A549 treated with AZD2906 at 1 μM for 4 hours (cell line): Measurements from ENCODE around the gene SLC25A2. TPM values are rescaled to one million over a fixed set of nuclear protein-coding genes. Genes with fewer than 3 reads are reported as not detected.

Experiments used
- total RNA-seq: library from RNA; stranded (reverse); fragments of 200-300 nt; extraction: Qiagen RNA extraction; gene quantifications from 5 replicates; pipeline ENCODE4 v1.2.3, GENCODE V29; 2022

The SLC25A2 gene
- not detected in 5 replicates for total RNA-seq

DNA sequence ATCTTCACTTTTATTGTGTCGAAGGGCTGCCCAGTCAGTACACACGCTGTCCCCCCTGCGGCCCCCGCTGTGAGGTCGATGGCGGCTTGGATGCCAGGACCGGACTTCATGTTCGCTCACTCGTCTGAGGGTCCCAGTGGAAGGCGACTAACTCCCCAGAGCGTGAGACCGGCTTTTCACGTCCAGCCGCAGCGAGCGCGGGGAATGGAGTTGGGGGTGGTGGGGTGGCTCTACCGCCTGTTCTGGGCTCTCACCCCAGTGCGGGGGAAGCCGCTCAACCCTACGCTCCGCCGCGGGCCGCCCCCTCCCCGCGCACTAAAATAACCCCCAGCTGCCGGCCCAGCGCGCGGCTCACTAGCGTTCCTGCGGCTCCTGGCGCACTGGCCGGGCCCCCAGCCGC, at the start of gene SLC25A2:
TSS of gene SLC25A2 (minus strand) at position 294 of the 400 bp plus-strand sequence. CDS start at position 110, 184 bp downstream.

DNA sequence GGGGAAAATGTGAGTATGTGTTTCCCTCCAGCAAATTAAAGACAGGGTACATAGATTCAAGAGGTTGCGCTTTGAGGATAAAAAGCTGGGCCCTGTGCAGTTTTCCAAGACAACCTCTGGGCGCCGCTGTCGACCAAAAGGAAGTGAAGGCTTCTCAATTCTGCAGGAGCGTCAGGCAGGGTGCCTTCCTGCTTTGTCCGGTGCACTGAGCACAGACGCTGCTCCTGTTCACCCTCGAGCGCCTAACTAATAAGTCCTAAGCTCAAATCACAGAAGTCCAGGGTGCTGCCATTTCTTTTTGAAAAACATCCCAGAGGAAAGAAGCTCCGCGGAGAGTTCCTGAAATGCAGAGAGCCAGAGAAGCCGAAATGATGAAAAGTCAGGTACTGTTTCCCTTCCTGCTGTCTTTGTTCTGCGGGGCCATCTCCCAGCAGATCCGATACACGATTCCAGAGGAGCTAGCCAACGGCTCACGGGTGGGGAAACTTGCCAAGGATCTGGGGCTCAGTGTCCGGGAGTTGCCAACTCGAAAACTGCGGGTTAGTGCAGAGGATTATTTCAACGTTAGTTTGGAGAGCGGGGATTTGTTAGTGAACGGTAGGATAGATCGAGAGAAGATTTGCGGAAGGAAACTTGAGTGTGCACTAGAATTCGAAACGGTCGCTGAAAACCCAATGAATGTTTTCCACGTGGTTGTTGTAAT, 46.2 kb upstream of the SLC25A2 start, which contains the start of gene PCDHGB1:
TSS of gene PCDHGB1 (plus strand) at position 183 of the 703 bp plus-strand sequence. CDS start at position 345, 162 bp downstream.

GRCh38 chr5:141343242-141343952, 39.5 kb upstream of the SLC25A2 start, which contains the start of gene PCDHGA3:
Gene PCDHGA3, plus strand, starts transcription at chr5:141343829. Its CDS starts 205 bp downstream, at chr5:141344034.

DNA sequence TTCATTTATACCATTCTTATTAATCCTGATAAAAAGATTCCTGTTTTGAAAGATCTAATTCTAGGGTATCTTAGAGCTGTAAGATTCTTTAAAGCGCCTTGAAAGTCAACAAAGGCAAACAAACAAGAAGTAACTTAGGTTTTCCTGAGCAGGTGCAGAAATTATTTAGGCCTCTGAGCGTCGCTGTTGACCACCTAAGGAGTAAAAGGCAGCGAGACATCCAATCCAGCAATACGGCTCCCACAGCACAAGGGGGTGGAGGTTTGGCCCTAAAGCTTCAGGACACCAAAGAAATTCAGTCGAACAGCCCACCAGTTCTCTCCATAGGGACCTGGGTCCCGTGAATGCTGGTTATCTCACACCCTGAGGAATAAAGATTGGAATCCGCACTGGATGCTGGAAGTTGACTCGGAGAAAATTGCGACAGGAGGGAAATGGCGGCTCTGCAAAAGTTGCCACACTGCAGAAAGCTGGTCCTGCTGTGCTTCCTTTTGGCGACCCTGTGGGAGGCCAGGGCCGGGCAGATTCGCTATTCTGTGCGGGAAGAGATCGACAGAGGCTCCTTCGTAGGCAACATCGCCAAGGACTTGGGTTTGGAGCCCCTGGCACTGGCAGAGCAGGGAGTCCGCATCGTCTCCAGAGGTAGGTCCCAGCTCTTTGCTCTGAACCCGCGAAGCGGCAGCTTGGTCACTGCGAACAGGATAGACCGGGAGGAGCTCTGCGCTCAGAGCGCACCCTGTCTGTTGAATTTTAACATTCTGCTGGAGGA, 34.9 kb upstream of the SLC25A2 start, which contains the start of gene PCDHGA2:
TSS of gene PCDHGA2 (plus strand) at position 223 of the 769 bp plus-strand sequence.

DNA sequence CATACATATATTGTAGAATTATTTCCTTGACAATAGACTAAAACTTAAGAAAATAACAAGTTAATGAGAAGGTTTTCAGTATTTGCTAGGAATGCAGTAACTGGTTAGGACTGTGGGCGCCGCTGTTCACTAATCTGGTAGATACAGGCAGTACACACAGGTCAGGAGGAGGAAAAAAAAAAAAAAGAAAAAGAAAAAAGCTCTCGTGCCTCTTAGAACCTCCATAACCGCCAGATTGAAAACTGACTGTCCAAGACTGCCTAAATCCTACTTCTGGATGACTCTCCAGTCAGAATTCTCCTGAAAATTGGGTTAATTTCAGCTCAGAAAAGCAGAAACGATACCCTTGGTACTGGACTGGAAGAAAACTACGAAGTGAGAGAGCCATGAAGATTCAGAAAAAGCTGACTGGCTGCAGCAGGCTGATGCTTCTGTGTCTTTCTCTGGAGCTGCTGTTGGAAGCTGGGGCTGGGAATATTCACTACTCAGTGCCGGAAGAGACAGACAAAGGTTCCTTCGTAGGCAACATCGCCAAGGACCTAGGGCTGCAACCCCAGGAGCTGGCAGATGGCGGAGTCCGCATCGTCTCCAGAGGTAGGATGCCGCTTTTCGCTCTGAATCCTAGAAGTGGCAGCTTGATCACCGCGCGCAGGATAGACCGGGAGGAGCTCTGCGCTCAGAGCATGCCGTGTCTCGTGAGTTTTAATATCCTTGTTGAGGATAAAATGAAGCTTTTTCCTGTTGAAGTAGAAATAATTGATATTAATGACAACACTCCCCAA, 26.6 kb upstream of the SLC25A2 start, which contains the start of gene PCDHGA1:
TSS of gene PCDHGA1 (plus strand) at position 216 of the 782 bp plus-strand sequence.

DNA sequence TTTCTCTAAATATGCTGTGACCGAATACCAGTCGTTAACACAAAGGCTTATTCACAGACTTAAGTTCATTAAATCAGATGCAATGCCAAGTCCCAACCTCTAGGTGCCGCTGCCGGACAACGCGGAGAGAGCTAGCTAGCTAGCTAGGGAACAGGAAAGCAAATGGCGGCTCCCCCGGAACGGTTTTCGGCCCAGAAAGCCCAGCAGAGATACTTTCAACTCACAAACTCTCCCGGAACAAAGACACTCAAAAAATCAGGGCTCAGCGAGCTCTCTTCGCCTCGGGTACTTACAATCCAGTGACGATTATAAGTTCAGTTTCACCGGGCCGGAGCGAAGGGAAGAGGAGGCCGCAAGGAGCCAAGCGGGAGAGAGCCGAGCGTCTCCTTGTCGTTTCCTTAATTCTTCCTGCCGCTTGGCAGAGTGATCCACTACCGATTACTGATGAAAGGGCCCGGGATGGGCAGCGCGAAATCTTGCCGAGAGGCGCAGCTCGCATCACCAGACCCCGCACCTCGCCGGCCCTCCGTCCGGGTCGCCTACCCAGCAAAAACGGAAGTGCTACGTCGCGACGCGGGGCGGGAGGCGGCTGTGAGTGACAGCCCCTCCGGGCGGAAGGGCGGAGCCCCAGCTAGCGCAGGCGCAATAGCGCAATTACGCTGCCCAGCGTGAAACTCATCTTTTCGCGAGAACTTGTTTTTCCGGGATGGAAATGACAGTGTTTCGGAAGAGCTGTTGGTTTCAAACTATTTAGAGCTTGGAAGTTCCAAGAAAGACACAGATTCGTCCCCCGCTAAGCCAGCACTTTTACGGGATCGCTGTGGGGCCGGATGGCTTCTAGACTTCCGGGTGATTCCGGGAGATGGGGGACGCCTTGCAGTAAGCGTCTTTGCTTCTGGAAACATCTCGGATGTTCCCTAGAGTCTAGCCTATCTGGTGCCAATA, 16.6 kb upstream of the SLC25A2 start, which contains the start of gene TAF7:
TSS of gene TAF7 (minus strand) at position 560 of the 945 bp plus-strand sequence. CDS start 740 bp downstream, outside the sequence.

Other genes with a start within 250 kb of the SLC25A2 start
- gene PCDHB2, start 209.4 kb downstream of the SLC25A2 start, total RNA-seq, result 2.6 to 5.2 TPM (median 3.4 TPM) in 5 replicates
- gene PCDHB3, start 203.6 kb downstream of the SLC25A2 start, total RNA-seq, result 0.02 to 0.03 TPM (median 0.02 TPM) in 3 of 5 replicates, not detected in the others
- gene PCDHB4, start 182.2 kb downstream of the SLC25A2 start, total RNA-seq, result 0.03 to 0.12 TPM (median 0.06 TPM) in 5 replicates
- gene PCDHB5, start 168.8 kb downstream of the SLC25A2 start, total RNA-seq, result 1.3 to 1.7 TPM (median 1.4 TPM) in 5 replicates
- 0.84 to 1.1 TPM (median 0.90 TPM) in 5 replicates for gene PCDHB6, start 154.0 kb downstream of the SLC25A2 start, total RNA-seq
- 0.01 to 0.03 TPM (median 0.02 TPM) in 3 of 5 replicates, not detected in the others for gene PCDHB7, start 131.4 kb downstream of the SLC25A2 start, total RNA-seq
- gene PCDHB8, start 126.3 kb downstream of the SLC25A2 start, total RNA-seq, result 0.24 to 0.28 TPM (median 0.26 TPM) in 5 replicates
- 0.02 to 0.13 TPM (median 0.06 TPM) in 5 replicates for gene PCDHB16, start 121.7 kb downstream of the SLC25A2 start, total RNA-seq
- 0.01 to 0.09 TPM (median 0.02 TPM) in 4 of 5 replicates, not detected in the other for gene PCDHB9, start 116.9 kb downstream of the SLC25A2 start, total RNA-seq
- gene PCDHB10, start 111.7 kb downstream of the SLC25A2 start, total RNA-seq, result 0.02 to 0.06 TPM (median 0.03 TPM) in 3 of 5 replicates, not detected in the others
- gene PCDHB11, start 104.4 kb downstream of the SLC25A2 start, total RNA-seq, result 0.05 to 0.08 TPM (median 0.07 TPM) in 5 replicates
- 0.01 to 0.02 TPM in 2 of 5 replicates, not detected in the others for gene PCDHB12, start 95.3 kb downstream of the SLC25A2 start, total RNA-seq
- 0.03 to 0.08 TPM (median 0.06 TPM) in 5 replicates for gene PCDHB13, start 90.1 kb downstream of the SLC25A2 start, total RNA-seq
- gene PCDHB14, start 80.7 kb downstream of the SLC25A2 start, total RNA-seq, result 0.03 to 0.09 TPM (median 0.06 TPM) in 5 replicates
- 0.03 to 0.13 TPM (median 0.07 TPM) in 5 replicates for gene PCDHB15, start 58.7 kb downstream of the SLC25A2 start, total RNA-seq
- 59.3 to 79.3 TPM (median 67.9 TPM) in 5 replicates for gene TAF7, start 16.7 kb upstream of the SLC25A2 start, total RNA-seq
- 0.23 to 0.32 TPM (median 0.27 TPM) in 5 replicates for gene PCDHGA1, start 26.5 kb upstream of the SLC25A2 start, total RNA-seq
- gene PCDHGA2, start 34.7 kb upstream of the SLC25A2 start, total RNA-seq, result 0.40 to 0.74 TPM (median 0.53 TPM) in 5 replicates
- gene PCDHGA3, start 39.8 kb upstream of the SLC25A2 start, total RNA-seq, result 0.02 to 0.03 TPM in 2 of 5 replicates, not detected in the others
- 1.4 to 1.9 TPM (median 1.7 TPM) in 5 replicates for gene PCDHGB1, start 46.0 kb upstream of the SLC25A2 start, total RNA-seq
- 0.06 to 0.13 TPM (median 0.11 TPM) in 5 replicates for gene PCDHGA4, start 51.0 kb upstream of the SLC25A2 start, total RNA-seq
- 0.05 to 0.08 TPM (median 0.07 TPM) in 5 replicates for gene PCDHGB2, start 55.9 kb upstream of the SLC25A2 start, total RNA-seq
- gene PCDHGA5, start 60.1 kb upstream of the SLC25A2 start, total RNA-seq, result 0.13 to 0.17 TPM (median 0.16 TPM) in 5 replicates
- 0.11 to 0.23 TPM (median 0.14 TPM) in 5 replicates for gene PCDHGB3, start 66.2 kb upstream of the SLC25A2 start, total RNA-seq
- 0.11 to 0.28 TPM (median 0.24 TPM) in 5 replicates for gene PCDHGA6, start 69.8 kb upstream of the SLC25A2 start, total RNA-seq
- gene PCDHGA7, start 78.7 kb upstream of the SLC25A2 start, total RNA-seq, result 0.71 to 1.2 TPM (median 0.76 TPM) in 5 replicates
- 0.81 to 1.0 TPM (median 0.92 TPM) in 5 replicates for gene PCDHGB4, start 83.6 kb upstream of the SLC25A2 start, total RNA-seq
- 0.02 to 0.03 TPM (median 0.02 TPM) in 4 of 5 replicates, not detected in the other for gene PCDHGA8, start 88.6 kb upstream of the SLC25A2 start, total RNA-seq
- 1.9 to 2.5 TPM (median 2.2 TPM) in 5 replicates for gene PCDHGB5, start 93.9 kb upstream of the SLC25A2 start, total RNA-seq
- 0.03 to 0.05 TPM (median 0.05 TPM) in 5 replicates for gene PCDHGA9, start 98.7 kb upstream of the SLC25A2 start, total RNA-seq
- 0.09 to 0.13 TPM (median 0.10 TPM) in 5 replicates for gene PCDHGB6, start 104.0 kb upstream of the SLC25A2 start, total RNA-seq
- 0.02 to 0.03 TPM in 2 of 5 replicates, not detected in the others for gene PCDHGA10, start 108.9 kb upstream of the SLC25A2 start, total RNA-seq
- gene PCDHGB7, start 113.6 kb upstream of the SLC25A2 start, total RNA-seq, result 0.03 to 0.13 TPM (median 0.07 TPM) in 3 of 5 replicates, not detected in the others
- gene PCDHGA11, start 117.0 kb upstream of the SLC25A2 start, total RNA-seq, result not detected in 5 replicates
- gene PCDHGA12, start 126.5 kb upstream of the SLC25A2 start, total RNA-seq, result 0.01 TPM in 1 of 5 replicates, not detected in the others
- 5.0 to 6.6 TPM (median 5.7 TPM) in 5 replicates for gene PCDHGC3, start 171.9 kb upstream of the SLC25A2 start, total RNA-seq
- 0.02 to 0.07 TPM in 2 of 5 replicates, not detected in the others for gene PCDHGC4, start 181.0 kb upstream of the SLC25A2 start, total RNA-seq
- 0.02 to 0.03 TPM in 2 of 5 replicates, not detected in the others for gene PCDHGC5, start 185.0 kb upstream of the SLC25A2 start, total RNA-seq